Testis (tissue), 2 donors: Measurements from ENCODE around the gene SLC1A3.
"Not testable (repeated sequence)": the region's sequence is repeated elsewhere in the genome, so short reads cannot be mapped to it uniquely, and the experiment has no call there.

Source experiments
- CTCF ChIP-seq, 3 experiments: fragments of 450-650 bp in 2 of 3; fragments of 200-600 bp in 1 of 3; sonication (generic) in 1 of 3; IDR thresholded peaks; one replicate each; pipeline ENCODE4 v1.5.1; 2016 to 2019; ENCODE audit warnings: antibody characterized with exemption in 3 of 3, mild to moderate bottlenecking in 2 of 3, moderate library complexity in 1 of 3
- POLR2A ChIP-seq: fragments of 450-650 bp; IDR thresholded peaks from one replicate; pipeline ENCODE4 v1.6.1; 2017; ENCODE audit warnings: antibody characterized with exemption, mild to moderate bottlenecking, moderate library complexity

- not testable (repeated sequence) for TF ChIP-seq CTCF (IDR thresholded peaks at IDR 0.05); POLR2A
These were observed 37.4 kb downstream of the SLC1A3 start for GRCh38 chr5:36643841-36644240.
